SKM-1 treated with dmso at 0.1 percent for 144 hours (cell line): Measurements from ENCODE around the gene RCCD1.

Source experiments
- DNase-seq: peaks from one replicate; lab custom pipeline; 2025; ENCODE audit not compliant: unreplicated experiment; lab: John Stamatoyannopoulos, UW

The RCCD1 gene

DNA sequence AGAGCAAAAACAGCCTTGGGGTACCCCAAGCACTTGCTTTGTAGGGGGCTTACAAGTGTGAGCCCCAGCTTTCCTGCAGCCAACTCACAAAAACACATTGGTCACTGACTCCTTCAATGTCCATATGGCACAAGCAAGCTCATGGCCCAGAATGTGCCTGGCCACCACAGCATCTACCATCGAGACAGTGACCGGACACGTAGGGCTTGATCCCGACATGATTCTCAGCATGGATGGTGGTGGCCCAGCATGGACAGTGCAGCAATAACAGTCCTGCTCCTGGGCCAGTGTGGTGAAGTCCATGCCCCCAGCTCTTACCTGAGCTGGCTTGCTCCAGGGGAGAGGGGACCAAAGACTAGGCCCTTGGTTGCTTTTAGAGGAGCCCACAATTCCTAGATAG is 13.6 kb upstream of the RCCD1 start:
- DNase-seq: no peak

- no peak for DNase-seq
These were observed 12.1 kb upstream of the RCCD1 start for GRCh38 chr15:90942354-90943120.

DNA sequence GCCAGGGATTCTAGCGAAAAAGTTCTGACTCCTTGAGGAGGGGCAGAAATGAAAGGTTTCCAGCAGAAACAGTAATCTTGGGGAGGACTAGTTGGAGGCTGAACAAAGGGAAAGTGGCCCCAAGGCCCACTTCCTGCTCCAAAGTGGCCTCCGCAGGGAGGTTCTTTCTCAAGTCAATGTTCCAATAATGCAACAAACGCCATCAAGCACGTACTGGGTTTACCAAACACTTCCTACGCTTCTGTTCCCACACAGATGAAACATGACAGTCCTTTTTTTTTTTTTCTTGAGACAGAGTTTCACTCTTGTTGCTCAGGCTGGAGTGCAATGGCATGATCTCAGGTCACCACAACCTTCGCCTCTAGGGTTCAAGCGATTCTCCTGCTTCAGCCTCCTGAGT is 9.6 kb upstream of the RCCD1 start:
- DNase-seq: no peak

GRCh38 chr15:90946538-90946937 is 8.1 kb upstream of the RCCD1 start:
- no peak for DNase-seq

DNA sequence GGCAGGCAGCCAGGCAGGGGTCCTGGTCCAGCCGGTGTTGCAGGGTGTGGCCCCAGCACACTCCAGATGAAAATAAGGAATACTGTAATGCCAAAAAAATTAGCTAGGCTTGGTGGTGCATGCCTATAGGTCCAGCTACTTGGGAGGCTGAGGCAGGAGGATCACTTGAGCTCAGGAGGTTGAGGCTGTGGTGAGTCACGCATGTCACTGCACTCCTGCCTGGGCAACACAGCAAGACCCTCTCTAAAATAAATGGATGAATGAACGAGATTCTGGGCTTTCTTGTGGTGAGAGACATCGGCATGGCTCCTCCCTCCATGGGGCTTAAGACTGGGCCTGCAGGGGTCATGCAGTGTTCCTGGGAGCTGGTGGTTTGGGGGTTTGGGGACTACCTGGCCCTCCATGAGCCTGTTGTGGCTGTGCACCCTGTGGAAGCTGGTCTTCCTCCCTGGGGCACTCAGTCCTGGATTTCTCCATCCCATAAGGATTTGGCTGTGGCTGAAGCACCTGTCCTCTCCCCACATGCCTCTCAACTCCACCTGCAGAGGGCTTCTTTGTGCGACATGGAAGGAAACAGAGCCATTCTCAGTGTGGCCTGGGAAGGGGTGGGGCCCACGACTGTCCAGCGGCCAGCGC is 7.6 kb upstream of the RCCD1 start:
- DNase-seq: no peak

DNA sequence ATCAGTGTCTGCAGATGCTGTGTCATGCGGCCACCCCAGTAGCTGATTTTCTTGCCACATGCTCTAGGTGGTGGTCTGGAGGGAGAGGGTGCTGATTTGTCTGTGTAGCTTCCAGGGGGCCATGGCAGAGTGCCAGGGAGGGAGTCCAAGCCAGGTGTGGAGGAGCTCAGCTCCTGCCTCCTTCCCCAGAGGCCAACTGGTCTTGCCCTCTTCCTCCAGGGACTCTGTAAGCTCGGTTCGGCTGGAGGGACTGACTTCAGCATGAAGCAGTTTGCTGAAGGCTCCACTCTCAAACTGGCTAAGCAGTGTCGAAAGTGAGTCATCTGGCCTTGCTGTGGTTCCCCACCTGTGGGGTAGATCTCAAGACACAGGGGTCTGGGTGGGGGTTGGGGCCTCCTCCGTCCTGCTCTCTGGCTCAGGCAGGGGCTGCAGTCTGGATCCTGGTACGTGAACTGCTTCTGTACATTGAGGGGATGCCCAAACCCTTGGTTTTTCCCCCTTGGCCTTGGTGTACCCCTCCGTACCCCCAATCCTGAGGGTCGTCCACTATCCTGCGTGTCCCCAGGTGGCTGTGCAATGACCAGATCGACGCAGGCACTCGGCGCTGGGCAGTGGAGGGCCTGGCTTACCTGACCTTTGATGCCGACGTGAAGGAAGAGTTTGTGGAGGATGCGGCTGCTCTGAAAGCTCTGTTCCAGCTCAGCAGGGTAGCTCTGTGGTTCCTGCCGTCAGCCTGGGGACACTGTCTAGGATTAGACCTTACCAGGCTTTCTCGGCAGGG is 6.9 kb upstream of the RCCD1 start:
- DNase-seq: no peak

- DNase-seq: no peak
These were observed 6.2 kb upstream of the RCCD1 start for GRCh38 chr15:90948506-90948905.

DNA sequence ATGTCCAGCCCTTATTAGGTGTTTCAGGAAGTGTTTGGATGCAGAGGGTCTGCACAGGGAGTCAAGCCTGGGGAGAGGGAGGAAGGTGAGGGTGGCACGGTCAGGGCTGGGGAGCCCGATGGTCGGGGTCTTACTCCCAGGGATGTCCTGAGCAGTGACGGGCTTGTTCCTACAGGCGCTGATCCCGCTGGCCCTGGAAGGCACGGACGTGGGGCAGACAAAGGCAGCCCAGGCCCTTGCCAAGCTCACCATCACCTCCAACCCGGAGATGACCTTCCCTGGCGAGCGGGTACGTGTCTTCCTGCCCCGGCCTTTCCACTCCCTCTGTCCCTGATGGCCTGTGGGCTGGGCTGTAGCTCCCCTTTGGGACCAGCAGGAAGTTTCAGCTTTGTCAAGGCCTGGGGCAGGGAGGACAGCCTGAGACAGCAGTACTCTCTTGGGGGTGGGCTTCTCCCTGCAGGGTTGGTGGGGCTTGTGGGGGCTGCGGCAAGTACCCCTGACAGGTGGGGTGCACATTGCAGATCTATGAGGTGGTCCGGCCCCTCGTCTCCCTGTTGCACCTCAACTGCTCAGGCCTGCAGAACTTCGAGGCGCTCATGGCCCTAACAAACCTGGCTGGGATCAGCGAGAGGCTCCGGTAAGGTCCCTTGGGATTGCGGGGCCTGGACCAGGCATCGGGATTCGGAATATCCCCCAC is 4.6 kb upstream of the RCCD1 start:
- no peak for DNase-seq

GRCh38 chr15:90950676-90951075 is 4.0 kb upstream of the RCCD1 start:
- DNase-seq: no peak

- no peak for DNase-seq
These were observed 1.6 kb upstream of the RCCD1 start for GRCh38 chr15:90952901-90953677.

DNA sequence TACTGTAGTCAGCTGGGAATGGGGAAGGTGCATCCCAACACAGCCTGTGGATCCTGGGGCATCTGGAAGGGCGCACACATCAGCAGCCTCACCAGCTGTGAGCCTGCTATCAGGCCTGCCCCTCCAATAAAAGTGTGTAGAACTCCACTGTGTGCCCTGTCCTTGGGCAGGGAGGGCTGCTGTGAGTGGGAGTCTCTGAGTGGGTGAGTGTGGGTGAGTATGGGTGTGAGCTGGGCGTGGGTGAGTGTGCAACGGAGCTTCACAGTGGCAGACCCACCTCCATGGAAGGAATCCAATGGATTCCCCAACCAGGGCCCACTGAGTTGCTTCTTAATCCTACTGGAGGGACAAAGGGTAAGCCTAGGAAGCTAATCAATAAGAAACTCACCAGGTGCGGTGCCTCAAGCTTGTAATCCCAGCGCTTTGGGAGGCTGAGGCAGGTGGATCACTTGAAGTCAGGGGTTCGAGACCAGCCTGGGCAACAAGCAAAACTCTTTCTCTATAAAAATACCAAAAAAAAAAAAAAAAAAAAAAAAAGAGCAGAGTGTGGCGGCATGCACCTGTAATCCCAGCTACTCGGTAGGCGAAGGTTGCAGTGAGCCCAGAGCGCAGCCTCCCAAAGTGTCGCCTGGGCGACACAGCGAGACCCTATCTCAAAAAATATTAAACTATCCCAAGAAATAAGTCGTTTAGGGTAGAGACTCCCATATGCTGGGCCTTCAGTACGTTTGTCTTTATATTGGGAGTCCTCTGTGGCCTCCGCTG is 555 bp upstream of the RCCD1 start:
- no peak for DNase-seq

DNA sequence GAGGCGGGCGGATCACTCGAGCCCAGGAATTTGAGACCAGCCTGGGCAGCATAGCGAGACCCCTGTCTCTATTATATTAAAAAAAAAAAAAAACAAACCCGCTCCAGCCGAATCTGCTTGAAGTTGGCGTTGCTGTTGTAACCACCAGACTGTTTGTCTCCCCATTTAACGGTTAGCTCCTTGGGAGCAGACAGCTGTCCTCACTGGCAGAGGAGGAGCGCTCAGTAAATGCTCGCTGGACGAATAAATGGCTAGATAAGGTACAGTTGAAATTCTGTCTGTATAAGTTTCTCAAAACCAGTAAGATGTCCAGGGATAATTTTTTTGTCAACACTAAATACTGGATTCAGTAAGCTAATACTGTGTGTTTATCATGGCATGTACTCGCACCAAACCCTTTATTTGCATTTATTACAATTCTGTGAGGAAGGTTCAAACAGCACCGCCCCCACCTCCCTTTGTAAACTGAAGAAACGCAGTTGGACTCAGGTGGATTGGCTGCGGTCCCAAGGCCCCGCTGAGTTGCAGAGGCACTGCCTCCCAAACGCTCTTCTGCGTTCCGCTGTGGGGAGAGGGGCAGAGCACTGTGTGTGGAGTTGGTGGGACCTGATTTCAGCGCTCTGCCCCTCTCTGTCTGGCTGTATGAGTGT is 1.1 kb downstream of the RCCD1 start:
- no peak for DNase-seq

- DNase-seq: no peak
These were observed 1.8 kb downstream of the RCCD1 start for GRCh38 chr15:90956274-90957030.

DNA sequence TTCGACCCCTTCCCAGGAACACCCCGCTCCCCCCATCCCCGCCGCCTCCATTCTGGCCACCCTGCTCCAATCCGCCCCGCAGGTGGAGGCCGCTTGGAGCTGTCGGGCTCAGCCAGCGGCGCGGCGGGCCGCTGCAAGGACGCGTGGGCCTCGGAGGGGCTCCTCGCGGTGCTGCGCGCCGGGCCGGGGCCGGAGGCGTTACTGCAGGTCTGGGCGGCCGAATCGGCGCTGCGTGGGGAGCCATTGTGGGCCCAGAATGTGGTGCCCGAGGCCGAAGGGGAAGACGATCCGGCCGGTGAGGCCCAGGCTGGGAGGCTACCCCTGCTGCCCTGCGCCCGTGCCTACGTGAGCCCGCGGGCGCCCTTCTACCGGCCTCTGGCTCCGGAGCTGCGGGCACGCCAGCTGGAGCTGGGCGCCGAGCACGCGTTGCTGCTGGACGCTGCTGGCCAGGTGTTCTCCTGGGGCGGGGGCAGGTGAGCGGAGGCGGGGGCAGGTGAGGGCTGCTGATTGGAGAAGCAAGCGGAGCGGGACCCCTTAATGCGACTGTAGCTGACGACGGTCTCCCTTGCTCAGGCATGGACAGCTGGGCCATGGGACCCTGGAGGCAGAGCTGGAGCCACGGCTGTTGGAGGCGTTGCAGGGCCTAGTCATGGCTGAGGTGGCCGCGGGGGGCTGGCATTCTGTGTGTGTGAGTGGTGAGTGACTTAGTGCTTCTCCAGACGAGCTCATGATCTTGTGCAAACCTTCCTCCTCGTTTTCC is 2.5 kb downstream of the RCCD1 start:
- DNase-seq: no peak

DNA sequence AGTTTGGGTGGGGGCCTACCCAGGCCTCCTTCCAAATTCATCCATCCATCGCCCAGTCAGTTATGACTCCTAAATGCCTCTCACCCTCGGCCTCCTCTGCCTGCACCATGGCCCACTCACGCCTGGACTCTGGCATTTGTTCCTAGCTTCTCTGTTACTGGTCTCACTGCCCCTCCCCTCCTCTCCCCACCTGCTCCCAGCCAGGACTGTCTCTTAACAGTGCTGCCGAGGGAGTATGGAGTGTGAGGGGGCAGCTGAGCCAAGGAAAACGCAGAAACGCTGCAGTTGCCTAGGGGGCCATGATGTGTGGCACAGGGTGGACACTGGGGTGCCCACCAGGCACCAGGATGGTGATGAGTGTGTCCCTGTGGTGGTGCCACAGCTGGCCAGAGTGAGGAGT is 3.1 kb downstream of the RCCD1 start:
- DNase-seq: no peak

DNA sequence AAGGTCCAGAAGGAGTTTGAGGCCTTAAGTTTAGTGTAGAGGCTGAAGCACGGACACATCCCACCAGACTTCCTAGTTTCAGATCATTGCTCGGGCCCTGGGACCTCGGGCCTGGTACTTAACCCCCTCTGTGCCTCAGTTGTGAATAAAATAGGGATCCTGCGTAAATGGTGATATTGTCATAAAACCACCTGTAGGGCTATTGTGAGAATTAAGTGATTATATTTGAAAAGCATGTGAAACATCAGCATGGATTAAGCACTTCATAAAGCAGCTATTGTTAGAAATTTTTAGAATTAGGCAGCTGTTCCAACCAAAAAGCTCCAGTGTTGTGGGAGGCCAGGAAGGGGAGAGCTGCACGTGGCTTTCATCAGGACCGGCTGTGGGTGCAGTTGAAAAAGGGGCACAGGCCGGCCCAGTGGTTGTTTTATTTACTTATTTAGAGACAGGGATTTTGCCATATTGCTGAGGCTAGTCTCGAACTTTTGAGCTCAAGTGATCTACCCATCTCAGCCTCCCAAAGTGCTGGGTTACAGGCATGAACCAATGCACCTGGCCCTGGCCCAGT is 4.4 kb downstream of the RCCD1 start:
- DNase-seq: no peak

DNA sequence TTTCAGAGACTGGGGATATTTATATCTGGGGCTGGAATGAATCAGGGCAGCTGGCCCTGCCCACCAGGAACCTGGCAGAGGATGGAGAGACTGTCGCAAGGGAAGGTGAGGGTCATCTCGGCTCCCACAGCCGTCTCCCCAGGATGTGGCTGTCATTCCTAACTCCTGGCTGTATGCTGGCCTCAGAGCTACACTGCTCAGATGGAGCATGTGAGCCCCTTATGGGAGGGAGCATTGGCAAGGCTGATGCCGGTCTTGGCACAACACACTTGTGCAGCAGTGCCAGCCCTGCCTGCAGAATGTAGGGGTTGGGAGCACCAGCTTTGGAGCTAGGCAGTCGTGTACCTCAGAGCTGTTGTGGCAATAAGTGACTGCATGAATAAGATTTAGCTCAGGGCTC is 5.2 kb downstream of the RCCD1 start:
- DNase-seq: no peak
